Stimulated activated CD4-positive, alpha-beta T cell treated with anti-CD3 and anti-CD28 coated beads, Interleukin-1b, Interleukin-23, amount 100 ng/mL, for 1 hour (primary cell): Measurements from ENCODE around the gene FHIT.

Experiments
- DNase-seq, 2 donors: peaks; one replicate each; pipeline ENCODE4 v3.0.0-alpha.2; 2020; ENCODE audit warnings: low read depth in 2 of 2

The FHIT gene

GRCh38 chr3:60630953-60631352 lies 620.3 kb downstream of the FHIT start:
- DNase-seq = no peak

- DNase-seq = no peak
Observed at GRCh38 chr3:60629816-60630215, 621.4 kb downstream of the FHIT start.

- DNase-seq = no peak
Observed at GRCh38 chr3:60622349-60622748, 628.9 kb downstream of the FHIT start.

GRCh38 chr3:60617188-60617587 lies 634.1 kb downstream of the FHIT start:
- no peak for DNase-seq

- no peak for DNase-seq
Observed at GRCh38 chr3:60613769-60614303, 637.4 kb downstream of the FHIT start.

- DNase-seq = no peak
Observed at GRCh38 chr3:60610441-60611112, 640.7 kb downstream of the FHIT start.

- no peak for DNase-seq
Observed at GRCh38 chr3:60609446-60609845, 641.8 kb downstream of the FHIT start.

- DNase-seq = no peak
Observed at GRCh38 chr3:60603860-60604259, 647.4 kb downstream of the FHIT start.

- DNase-seq = no peak
Observed at GRCh38 chr3:60600848-60601247, 650.4 kb downstream of the FHIT start.

GRCh38 chr3:60599586-60599985 lies 651.7 kb downstream of the FHIT start:
- DNase-seq = no peak

GRCh38 chr3:60598671-60599070 lies 652.6 kb downstream of the FHIT start:
- DNase-seq = no peak

GRCh38 chr3:60594025-60594424 lies 657.2 kb downstream of the FHIT start:
- DNase-seq = no peak

GRCh38 chr3:60591267-60591666 lies 660.0 kb downstream of the FHIT start:
- no peak for DNase-seq

- no peak for DNase-seq
Observed at GRCh38 chr3:60588806-60589205, 662.4 kb downstream of the FHIT start.

GRCh38 chr3:60585918-60586317 lies 665.3 kb downstream of the FHIT start:
- DNase-seq = no peak

GRCh38 chr3:60584250-60584649 lies 667.0 kb downstream of the FHIT start:
- no peak for DNase-seq

GRCh38 chr3:60582288-60582687 lies 669.0 kb downstream of the FHIT start:
- DNase-seq = no peak

GRCh38 chr3:60580809-60581208 lies 670.4 kb downstream of the FHIT start:
- DNase-seq = no peak

GRCh38 chr3:60579734-60580133 lies 671.5 kb downstream of the FHIT start:
- no peak for DNase-seq

GRCh38 chr3:60578936-60579335 lies 672.3 kb downstream of the FHIT start:
- no peak for DNase-seq

- no peak for DNase-seq
Observed at GRCh38 chr3:60577601-60578000, 673.7 kb downstream of the FHIT start.

- no peak for DNase-seq
Observed at GRCh38 chr3:60575718-60576272, 675.5 kb downstream of the FHIT start.

- DNase-seq = no peak
Observed at GRCh38 chr3:60574046-60574769, 677.0 kb downstream of the FHIT start.
